HCT116 (cell line): ENCODE results near the gene LCA5L. TPM values are rescaled to one million over a fixed set of nuclear protein-coding genes. Genes with fewer than 3 reads are reported as not detected.
A peak's percentile ranks its signal among the peaks of the same experiment; 100 is the strongest.

ENCODE experiments used
- ATAC-seq: fragments of 200-7000 bp; cut with Tn5 transposase; 2 replicates; pipeline ENCODE4 v1.9.1; 2020; ENCODE audit warnings: mild to moderate bottlenecking, moderate library complexity
- BruUV-seq: library from RNA; stranded (reverse); fragments of 400-500 nt; replicated peaks from 2 replicates; lab custom pipeline; 2021; lab: Mats Ljungman, UMichigan
- CTCF ChIA-PET: fragments of 300-600 bp; sonication (Branson Sonifier 250); formaldehyde crosslinking; loops from one replicate; lab custom pipeline; 2021; ENCODE audit warnings: antibody characterized with exemption; lab: Charles Lee
- POLR2A ChIA-PET: fragments of 300-600, 350-600 bp; sonication (Branson Sonifier 250); formaldehyde crosslinking; loops from one replicate; lab custom pipeline; 2021; ENCODE audit warnings: antibody characterized with exemption; lab: Charles Lee
- RAD21 ChIA-PET, 2 experiments: fragments of 300-600 bp; sonication (Branson Sonifier 250); formaldehyde crosslinking; loops; one replicate each; lab custom pipeline; 2023; ENCODE audit warnings: low total read pairs in 2 of 2; ENCODE audit not compliant: uncharacterized antibody in 2 of 2, unreplicated experiment in 2 of 2, low non-redundant PET in 1 of 2; lab: Charles Lee
- DNase-seq: peaks from one replicate; pipeline ENCODE4 v3.0.0-alpha.2; 2010; ENCODE audit warnings: low read depth, low spot score
- H2AFZ ChIP-seq: fragments of 200-600 bp; shearing (Covaris generic), sonication (generic); 2 replicates; pipeline ENCODE4 v1.6.1; 2017; ENCODE audit warnings: low read depth, mixed run types, mixed read lengths, antibody characterized with exemption, low read length; ENCODE audit not compliant: poor library complexity, severe bottlenecking
- H3K27ac ChIP-seq: 2 replicates; pipeline ENCODE4 v1.5.1; 2012; ENCODE audit warnings: low read depth, low read length
- H3K27me3 ChIP-seq: fragments of 200-600 bp; sonication (generic); 2 replicates; pipeline ENCODE4 v1.6.1; 2016; ENCODE audit warnings: mixed run types, low read length, mixed read lengths; ENCODE audit not compliant: insufficient read depth
- H3K36me3 ChIP-seq, 2 experiments: fragments of 200-500 bp in 1 of 2; fragments of 200-600 bp in 1 of 2; sonication (Bioruptor generic) in 1 of 2; sonication (generic) in 1 of 2; 2 replicates each; pipeline versions ENCODE4 v1.5.1 to v1.6.1; 2014 to 2016; ENCODE audit warnings: low read length in 2 of 2, inconsistent platforms in 1 of 2, mixed read lengths in 1 of 2, mixed run types in 1 of 2; ENCODE audit not compliant: insufficient read depth in 2 of 2, control insufficient read depth in 1 of 2
- H3K4me1 ChIP-seq, 2 experiments: fragments of 200-600 bp in 1 of 2; sonication (generic) in 1 of 2; 2 replicates each; pipeline versions ENCODE4 v1.5.1 to v1.6.1; 2012 to 2017; ENCODE audit warnings: low read length in 2 of 2, inconsistent platforms in 1 of 2, mild to moderate bottlenecking in 1 of 2, mixed read lengths in 1 of 2, mixed run types in 1 of 2, moderate library complexity in 1 of 2; ENCODE audit not compliant: insufficient read depth in 2 of 2, control insufficient read depth in 1 of 2
- H3K4me2 ChIP-seq: fragments of 200-600 bp; sonication (generic); 2 replicates; pipeline ENCODE4 v1.6.1; 2017; ENCODE audit warnings: mixed run types, low read length, mixed read lengths
- H3K4me3 ChIP-seq, 2 experiments: fragments of 200-600 bp in 1 of 2; sonication (generic) in 1 of 2; replicated peaks in 1 of 2; 2 replicates each; pipeline ENCODE4 v1.5.1; 2011 to 2016; ENCODE audit warnings: low read length in 2 of 2, control low read depth in 1 of 2, low read depth in 1 of 2, mild to moderate bottlenecking in 1 of 2, mixed read lengths in 1 of 2, mixed run types in 1 of 2
- H3K79me2 ChIP-seq: fragments of 200-600 bp; sonication (generic); 2 replicates; pipeline ENCODE4 v1.6.1; 2017; ENCODE audit warnings: mild to moderate bottlenecking, mixed run types, low read length, moderate library complexity, mixed read lengths; ENCODE audit not compliant: insufficient read depth
- H3K9ac ChIP-seq: fragments of 200-600 bp; sonication (generic); 2 replicates; pipeline ENCODE4 v1.6.1; 2016; ENCODE audit warnings: low read length, mixed read lengths
- H3K9me2 ChIP-seq: fragments of 200-600 bp; sonication (generic), shearing (Covaris generic); 2 replicates; pipeline ENCODE4 v1.6.1; 2017; ENCODE audit warnings: mixed run types, mild to moderate bottlenecking, moderate library complexity; ENCODE audit not compliant: insufficient read depth
- H3K9me3 ChIP-seq, 2 experiments: fragments of 200-500 bp in 1 of 2; fragments of 200-600 bp in 1 of 2; sonication (Bioruptor generic) in 1 of 2; sonication (generic) in 1 of 2; 2 replicates each; pipeline ENCODE4 v1.6.1; 2014 to 2017; ENCODE audit warnings: low read length in 2 of 2, mixed read lengths in 2 of 2, inconsistent platforms in 1 of 2, low read depth in 1 of 2, mild to moderate bottlenecking in 1 of 2, mixed run types in 1 of 2, moderate library complexity in 1 of 2; ENCODE audit not compliant: control insufficient read depth in 1 of 2, insufficient read depth in 1 of 2
- H4K20me1 ChIP-seq: fragments of 200-600 bp; sonication (generic), shearing (Covaris generic); 2 replicates; pipeline ENCODE4 v1.6.1; 2017; ENCODE audit warnings: mixed run types, mild to moderate bottlenecking, moderate library complexity; ENCODE audit not compliant: insufficient read depth
- CBX3 ChIP-seq: IDR thresholded peaks from 2 replicates; pipeline ENCODE4 v1.6.1; 2012; ENCODE audit warnings: low read depth
- EGR1 ChIP-seq: IDR thresholded peaks from 2 replicates; pipeline ENCODE4 v1.6.1; 2012; ENCODE audit warnings: low read depth
- RAD21 ChIP-seq: IDR thresholded peaks from 2 replicates; pipeline ENCODE4 v1.6.1; 2012; ENCODE audit warnings: low read depth, mild to moderate bottlenecking
- intact Hi-C: fragments of 100-400 bp; cut with micrococcal nuclease; formaldehyde crosslinking; loops from 2 replicates; pipeline ENCODE4 v1.10.0; 2022
- total RNA-seq: library from RNA; stranded (reverse); gene quantifications from one replicate; pipeline ENCODE4 v1.2.1, GENCODE V29; 2021; ENCODE audit not compliant: unreplicated experiment
- TF ChIP-seq, protein P1 (sequence below), 3 experiments: fragments of 200-600 bp in 1 of 3; sonication (generic) in 1 of 3; IDR thresholded peaks in 2 of 3; conservative IDR thresholded peaks in 1 of 3; 2 replicates each; pipeline ENCODE4 v1.5.1; 2012 to 2017; ENCODE audit warnings: low read depth in 2 of 3, low read length in 2 of 3, antibody characterized with exemption in 1 of 3, borderline replicate concordance in 1 of 3, control low read depth in 1 of 3, mild to moderate bottlenecking in 1 of 3, mixed read lengths in 1 of 3, mixed run types in 1 of 3, moderate library complexity in 1 of 3; ENCODE audit not compliant: insufficient read depth in 1 of 3

Gene LCA5L
- total RNA-seq, 1 experiment from 2014 or later = 1.9 TPM

GRCh38 chr21:39441502-39442475, 3.8 kb downstream of the LCA5L start:
- ChIA-PET RAD21 (interaction anchor here in 1 of 2 experiments (0.9 kb wide), 1 partner anchor 258 kb away, joined by 3 read pairs; the partner anchor contains the start of gene PSMG1), CTCF (interaction anchor here (0.8 to 1.9 kb wide), 6 partner anchors 10 to 258 kb away, joined by 3 to 10 read pairs (median 4); no protein-coding TSS in a partner anchor), POLR2A (interaction anchor here (0.8 kb wide), 1 partner anchor 130 kb away, joined by 3 read pairs; no protein-coding TSS in a partner anchor)
- H2AFZ ChIP-seq = no peak overlapping the region
- H3K4me2 ChIP-seq = no peak overlapping the region
- H3K27ac ChIP-seq = no peak overlapping the region
- H3K9me2 ChIP-seq = no peaks in the 10 kb centered on the region
- no peak overlapping the region for H3K9ac ChIP-seq
- intact Hi-C loops = loop anchor here (10.0 kb wide), 1 partner anchor 257 kb away; the partner anchor contains the start of gene PSMG1
- no TSS peak for BruUV-seq
- no peaks in the 10 kb centered on the region for H3K79me2 ChIP-seq
- peak; percentile 57 for ATAC-seq
- H3K9me3 ChIP-seq = no peaks in the 10 kb centered on the region
- no peaks in the 10 kb centered on the region for H3K36me3 ChIP-seq
- no peak overlapping the region for H3K4me3 ChIP-seq
- peaks cover 10 to 16% of the 10 kb centered on the region in 2 experiments; a peak in 3 of 4 replicates for H3K4me1 ChIP-seq
- H4K20me1 ChIP-seq = no peaks in the 10 kb centered on the region
- peak; percentile 45 for DNase-seq
- no peaks in the 10 kb centered on the region for H3K27me3 ChIP-seq
- TF ChIP-seq CBX3 (no peak), RAD21 (peak; percentile 64), EGR1 (no peak)
- TF ChIP-seq, protein P1, sequence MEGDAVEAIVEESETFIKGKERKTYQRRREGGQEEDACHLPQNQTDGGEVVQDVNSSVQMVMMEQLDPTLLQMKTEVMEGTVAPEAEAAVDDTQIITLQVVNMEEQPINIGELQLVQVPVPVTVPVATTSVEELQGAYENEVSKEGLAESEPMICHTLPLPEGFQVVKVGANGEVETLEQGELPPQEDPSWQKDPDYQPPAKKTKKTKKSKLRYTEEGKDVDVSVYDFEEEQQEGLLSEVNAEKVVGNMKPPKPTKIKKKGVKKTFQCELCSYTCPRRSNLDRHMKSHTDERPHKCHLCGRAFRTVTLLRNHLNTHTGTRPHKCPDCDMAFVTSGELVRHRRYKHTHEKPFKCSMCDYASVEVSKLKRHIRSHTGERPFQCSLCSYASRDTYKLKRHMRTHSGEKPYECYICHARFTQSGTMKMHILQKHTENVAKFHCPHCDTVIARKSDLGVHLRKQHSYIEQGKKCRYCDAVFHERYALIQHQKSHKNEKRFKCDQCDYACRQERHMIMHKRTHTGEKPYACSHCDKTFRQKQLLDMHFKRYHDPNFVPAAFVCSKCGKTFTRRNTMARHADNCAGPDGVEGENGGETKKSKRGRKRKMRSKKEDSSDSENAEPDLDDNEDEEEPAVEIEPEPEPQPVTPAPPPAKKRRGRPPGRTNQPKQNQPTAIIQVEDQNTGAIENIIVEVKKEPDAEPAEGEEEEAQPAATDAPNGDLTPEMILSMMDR (IDR thresholded peaks at IDR 0.05 in 2 of 3, conservative IDR thresholded peaks at IDR 0.05 in 1 of 3; ENCODE audit: borderline replicate concordance in 1 of 3, insufficient read depth in 1 of 3, low read depth in 2 of 3, low read length in 2 of 3) = peak; percentile 39 to 82 (median 77); a peak in 5 of 6 replicates
